HTR-8/SVneo (cell line): ENCODE data around the gene LRRC4.

Experiments
- DNase-seq: peaks from one replicate; pipeline ENCODE4 v3.0.0; 2011; ENCODE audit warnings: low spot score, mixed read lengths; ENCODE audit not compliant: insufficient read length
- FAIRE-seq: peaks from 2 replicates; lab custom pipeline; 2011; peaks lifted over from hg19 to GRCh38; lab: Jason Lieb, UNC

The LRRC4 gene

GRCh38 chr7:128033246-128033645 is 2.0 kb upstream of the LRRC4 start:
- FAIRE-seq (no peak), DNase-seq (no peak)

GRCh38 chr7:128032605-128033235 is 1.5 kb upstream of the LRRC4 start:
- no peak for DNase-seq

GRCh38 chr7:128031901-128032604 is 816 bp upstream of the LRRC4 start:
- no peak for FAIRE-seq
- DNase-seq: peak; percentile 67

More at GRCh38 chr7:128032605-128033235, 1.5 kb upstream of the LRRC4 start:
- FAIRE-seq: no peak

GRCh38 chr7:128030263-128030653 is 979 bp downstream of the LRRC4 start:
- DNase-seq (no peak), FAIRE-seq (no peak)

- no peak for DNase-seq
- no peak for FAIRE-seq
Observed at GRCh38 chr7:128029405-128029995, 1.7 kb downstream of the LRRC4 start.

- DNase-seq: no peak
- no peak for FAIRE-seq
Observed at GRCh38 chr7:128027485-128027980, 3.7 kb downstream of the LRRC4 start.

- no peak for DNase-seq
- FAIRE-seq: no peak
Observed at GRCh38 chr7:128026551-128026950, 4.7 kb downstream of the LRRC4 start.

GRCh38 chr7:128025819-128026218 is 5.4 kb downstream of the LRRC4 start:
- no peak for FAIRE-seq
- DNase-seq: no peak

- DNase-seq: no peak
- no peak for FAIRE-seq
Observed at GRCh38 chr7:128025380-128025779, 5.9 kb downstream of the LRRC4 start.

GRCh38 chr7:128024151-128024550 is 7.1 kb downstream of the LRRC4 start:
- DNase-seq: no peak
- no peak for FAIRE-seq

GRCh38 chr7:128022631-128023532 is 8.4 kb downstream of the LRRC4 start:
- FAIRE-seq: no peak
- DNase-seq: no peak

GRCh38 chr7:128021366-128021765 is 9.9 kb downstream of the LRRC4 start:
- DNase-seq (no peak), FAIRE-seq (no peak)

- FAIRE-seq: no peak
- no peak for DNase-seq
Observed at GRCh38 chr7:128020159-128020558, 11.1 kb downstream of the LRRC4 start.

- FAIRE-seq (no peak), DNase-seq (no peak)
Observed at GRCh38 chr7:128019288-128019687, 11.9 kb downstream of the LRRC4 start.

GRCh38 chr7:128017862-128018845 is 13.1 kb downstream of the LRRC4 start:
- DNase-seq (no peak), FAIRE-seq (no peak)

- FAIRE-seq: no peak
- no peak for DNase-seq
Observed at GRCh38 chr7:128017460-128017859, 13.8 kb downstream of the LRRC4 start.

- FAIRE-seq (no peak), DNase-seq (no peak)
Observed at GRCh38 chr7:128014811-128015210, 16.4 kb downstream of the LRRC4 start.

GRCh38 chr7:128011131-128011661 is 20.0 kb downstream of the LRRC4 start:
- DNase-seq (no peak), FAIRE-seq (no peak)
